HG02970 (cell line): ENCODE data around the gene SCT.

Experiments used
- ATAC-seq: cut with Tn5 transposase; IDR thresholded peaks from one replicate; pipeline ENCODE4 v1.9.1; 2021; ENCODE audit warnings: mild to moderate bottlenecking, moderate library complexity, moderate number of reproducible peaks; ENCODE audit not compliant: unreplicated experiment, low FRiP score

SCT gene

GRCh38 chr11:592501-592900 is 34.5 kb downstream of the SCT start:
- no peak for ATAC-seq

GRCh38 chr11:590997-591396 is 36.0 kb downstream of the SCT start:
- no peak for ATAC-seq

DNA sequence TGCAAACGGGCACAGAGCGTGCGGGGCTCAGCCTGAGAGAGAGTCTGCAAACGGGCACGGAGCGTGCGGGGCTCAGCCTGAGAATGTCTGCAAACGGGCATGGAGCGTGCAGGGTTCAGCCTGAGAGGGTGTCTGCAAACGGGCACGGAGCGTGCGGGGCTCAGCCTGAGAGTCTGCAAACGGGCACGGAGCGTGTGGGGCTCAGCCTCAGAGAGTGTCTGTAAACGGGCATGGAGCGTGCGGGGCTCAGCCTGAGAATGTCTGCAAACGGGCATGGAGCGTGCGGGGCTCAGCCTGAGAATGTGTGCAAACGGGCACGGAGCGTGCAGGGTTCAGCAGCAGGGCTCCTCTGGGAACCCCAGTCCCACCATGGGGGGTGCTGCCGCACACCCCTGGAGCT is 37.2 kb downstream of the SCT start:
- no peak for ATAC-seq

DNA sequence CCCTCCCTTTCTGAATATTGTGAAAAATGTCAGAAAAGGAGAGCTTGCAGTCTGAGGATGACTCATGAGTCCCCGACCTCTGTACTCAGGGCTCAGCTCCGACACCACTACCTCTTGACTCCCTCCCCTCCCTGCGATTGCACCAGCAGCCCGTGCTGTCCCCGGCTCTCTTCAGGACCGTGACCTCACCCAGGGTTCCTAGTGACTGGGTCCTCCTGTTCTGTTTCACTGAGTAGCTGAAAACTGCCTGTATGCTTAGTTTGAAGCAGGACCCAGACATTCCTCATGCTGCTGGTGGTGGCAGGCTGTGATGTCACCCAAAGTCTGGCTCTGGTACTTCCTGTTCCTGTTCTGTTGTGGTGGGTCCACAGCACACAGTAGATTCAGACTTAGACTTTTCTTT is 39.0 kb downstream of the SCT start:
- ATAC-seq: no peak

GRCh38 chr11:587546-587945 is 39.4 kb downstream of the SCT start:
- ATAC-seq: no peak

DNA sequence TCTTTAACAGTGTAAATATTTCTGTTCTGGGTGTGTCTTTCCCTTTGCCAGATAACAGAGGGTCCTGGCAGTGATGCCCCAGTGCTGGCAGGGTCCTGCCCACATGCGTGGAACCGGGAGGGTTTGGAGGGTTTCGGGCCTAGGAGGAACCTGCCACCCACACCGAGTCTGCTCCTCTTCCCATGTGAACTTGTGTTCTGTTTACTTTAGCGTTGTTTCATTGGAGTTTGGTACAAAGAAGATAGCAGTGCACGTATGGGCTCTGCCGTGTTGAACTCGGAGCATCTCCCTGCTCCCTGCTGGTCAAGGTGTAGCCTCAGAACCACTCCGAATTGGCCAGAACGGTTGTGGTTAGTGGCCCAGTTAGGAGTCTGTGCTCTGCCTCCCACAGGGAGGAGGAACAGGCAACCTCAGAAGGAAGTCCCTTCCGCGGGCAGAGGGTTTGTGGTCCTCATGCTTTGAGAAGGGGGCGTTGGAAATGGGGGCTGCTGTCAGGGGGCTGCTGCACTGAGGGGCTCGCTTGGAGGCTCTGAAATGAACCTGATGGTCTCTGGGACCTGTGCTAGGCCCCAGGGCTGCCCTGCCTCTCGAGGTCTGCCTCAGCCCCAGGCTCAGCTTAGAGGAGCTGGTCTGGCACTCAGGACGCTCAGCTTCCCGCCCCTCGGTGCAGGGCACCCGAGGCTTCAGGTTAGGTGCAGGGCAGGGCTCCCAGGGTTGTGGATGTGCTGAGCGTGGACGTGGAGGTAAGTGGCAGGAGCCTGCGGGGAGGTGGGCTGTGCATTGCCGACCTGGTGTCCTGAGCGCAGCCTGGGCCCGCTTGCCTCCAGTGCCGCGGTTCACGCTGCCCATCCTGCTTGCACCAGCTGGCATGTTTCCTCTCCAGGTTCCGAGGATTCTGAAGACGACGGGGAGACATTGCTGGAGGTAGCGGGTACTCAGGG is 40.3 kb downstream of the SCT start:
- no peak for ATAC-seq

GRCh38 chr11:584287-584686 is 42.7 kb downstream of the SCT start:
- ATAC-seq: no peak

DNA sequence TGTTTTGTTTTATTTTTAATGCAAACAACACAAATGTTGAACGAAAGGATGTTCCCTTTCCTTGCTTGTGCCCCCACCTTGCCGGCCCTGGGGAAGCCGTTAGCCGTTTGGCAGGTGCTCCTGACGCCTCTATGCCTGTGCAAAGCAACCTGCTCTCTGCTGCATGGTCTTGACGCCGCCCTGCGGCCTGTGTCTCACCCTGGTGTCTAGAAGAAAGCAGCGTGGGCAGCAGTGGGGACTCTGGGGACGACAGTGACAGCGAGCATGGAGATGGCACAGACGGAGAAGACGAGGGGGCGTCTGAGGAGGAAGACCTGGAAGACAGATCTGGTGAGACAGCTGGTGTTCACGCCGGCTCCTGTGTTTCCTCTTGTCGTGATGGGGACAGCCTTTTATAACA is 45.2 kb downstream of the SCT start:
- no peak for ATAC-seq

- no peak for ATAC-seq
These were observed 45.6 kb downstream of the SCT start for GRCh38 chr11:581342-581741.

GRCh38 chr11:579830-580601 is 47.0 kb downstream of the SCT start:
- no peak for ATAC-seq

- no peak for ATAC-seq
These were observed 48.5 kb downstream of the SCT start for GRCh38 chr11:578276-579035.

DNA sequence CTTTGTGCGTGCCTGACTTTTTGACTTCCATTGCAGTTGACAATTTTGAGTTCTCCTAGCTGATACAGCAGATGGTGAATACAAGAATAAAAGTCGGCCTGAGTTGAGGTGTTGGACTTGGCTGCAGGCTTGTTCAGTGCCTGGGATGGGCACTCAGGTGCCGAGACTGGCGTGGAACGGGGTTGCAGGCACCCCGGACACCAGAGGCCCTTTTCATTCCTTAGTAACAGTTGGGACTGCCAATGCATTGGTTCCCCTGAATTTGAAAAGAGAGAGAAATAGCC is 49.4 kb downstream of the SCT start:
- no peak for ATAC-seq

DNA sequence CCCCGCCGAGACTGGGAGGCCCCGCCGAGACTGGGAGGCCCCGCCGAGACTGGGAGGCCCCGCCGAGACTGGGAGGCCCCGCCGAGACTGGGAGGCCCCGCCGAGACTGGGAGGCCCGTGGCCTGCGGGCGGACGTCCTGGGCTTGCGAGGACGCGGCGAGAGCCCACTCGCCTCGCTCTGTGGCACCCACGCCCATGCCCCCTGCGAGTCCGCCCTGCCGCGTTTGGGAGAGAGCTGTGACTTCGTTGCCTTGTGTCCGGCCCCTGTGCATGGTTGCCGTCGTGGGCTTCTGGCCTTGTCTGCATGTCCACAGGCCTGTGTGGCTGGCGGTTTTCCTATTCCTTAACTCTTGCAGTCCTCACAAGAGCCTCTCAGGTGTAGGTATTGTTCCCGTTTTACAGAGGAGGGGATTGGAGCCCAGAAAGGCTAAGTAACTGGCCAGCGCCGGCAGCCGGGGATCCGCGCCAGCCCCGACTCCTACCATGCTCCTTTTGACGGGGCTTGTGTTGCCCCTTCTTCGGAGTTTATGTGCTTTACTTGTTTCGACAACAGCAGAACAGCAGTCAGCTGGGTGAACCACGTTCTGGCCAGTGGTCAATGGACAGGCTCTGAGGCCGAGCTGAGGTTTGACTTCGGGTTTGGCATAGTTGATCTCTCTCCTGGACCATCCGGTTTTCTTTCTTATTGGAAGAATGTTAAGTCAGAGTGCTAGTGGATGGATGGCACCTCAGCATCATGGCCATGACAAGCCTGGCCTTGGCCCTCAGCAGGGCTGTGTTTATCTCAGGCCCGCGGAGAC is 50.0 kb downstream of the SCT start:
- no peak for ATAC-seq
